Endothelial cell of umbilical vein (primary cell): ENCODE measurements around the gene FARP1. TPM values are rescaled to one million over a fixed set of nuclear protein-coding genes. Genes with fewer than 3 reads are reported as not detected.

Experiments used
- BruUV-seq: library from RNA; stranded (reverse); fragments of 400-500 nt; replicated peaks from 2 replicates; lab custom pipeline; 2021; lab: Mats Ljungman, UMichigan
- CTCF ChIA-PET: fragments of 300-600, 350-600 bp; sonication (Branson Sonifier 250); formaldehyde crosslinking; loops from one replicate; lab custom pipeline; 2021; ENCODE audit warnings: antibody characterized with exemption, inconsistent platforms; lab: Charles Lee
- POLR2A ChIA-PET: fragments of 300-600, 350-600 bp; sonication (Branson Sonifier 250); formaldehyde crosslinking; loops from one replicate; lab custom pipeline; 2021; ENCODE audit warnings: antibody characterized with exemption, inconsistent platforms; lab: Charles Lee
- DNase-seq: peaks from one replicate; pipeline ENCODE4 v3.0.0-alpha.2; 2011; ENCODE audit warnings: low read depth, low spot score
- FAIRE-seq: peaks from 2 replicates; lab custom pipeline; 2011; peaks lifted over from hg19 to GRCh38; lab: Jason Lieb, UNC
- H2AFZ ChIP-seq: 2 replicates; pipeline ENCODE4 v1.6.0; 2012; ENCODE audit warnings: low read depth, low read length, control low read depth, inconsistent platforms
- H3K27ac ChIP-seq: 2 replicates; pipeline ENCODE4 v1.5.1; 2011; ENCODE audit warnings: low read depth, mild to moderate bottlenecking, control low read depth, low read length, moderate library complexity; ENCODE audit not compliant: insufficient read depth
- H3K27me3 ChIP-seq, 2 experiments: 2 replicates each; pipeline versions ENCODE4 v1.6.0 to v1.6.1; 2011; ENCODE audit warnings: low read length in 2 of 2, mixed read lengths in 1 of 2; ENCODE audit not compliant: control insufficient read depth in 2 of 2, insufficient read depth in 2 of 2
- H3K36me3 ChIP-seq, 2 experiments: 2 replicates in 1 of 2; 3 replicates in 1 of 2; pipeline ENCODE4 v1.5.1; 2011; ENCODE audit warnings: low read length in 2 of 2, mild to moderate bottlenecking in 1 of 2, moderate library complexity in 1 of 2; ENCODE audit not compliant: control insufficient read depth in 2 of 2, insufficient read depth in 2 of 2; ENCODE audit errors: extremely low read depth in 1 of 2
- H3K4me1 ChIP-seq: 3 replicates; pipeline ENCODE4 v1.5.1; 2011; ENCODE audit warnings: mild to moderate bottlenecking, low read length; ENCODE audit not compliant: control insufficient read depth, insufficient read depth; ENCODE audit errors: extremely low read depth
- H3K4me2 ChIP-seq: 2 replicates; pipeline ENCODE4 v1.6.1; 2011; ENCODE audit warnings: low read length, control low read depth, mixed read lengths; ENCODE audit not compliant: insufficient read depth
- H3K4me3 ChIP-seq, 3 experiments: fragments of 200-600 bp in 1 of 3; sonication (generic), shearing (Covaris generic) in 1 of 3; replicated peaks in 1 of 3; 2 replicates each; pipeline ENCODE4 v1.5.1; 2011 to 2016; ENCODE audit warnings: control low read depth in 3 of 3, low read length in 3 of 3, mild to moderate bottlenecking in 2 of 3, inconsistent platforms in 1 of 3, low read depth in 1 of 3, moderate library complexity in 1 of 3; ENCODE audit not compliant: insufficient read depth in 1 of 3
- H3K79me2 ChIP-seq: 2 replicates; pipeline ENCODE4 v1.6.0; 2012; ENCODE audit warnings: low read length, inconsistent platforms; ENCODE audit not compliant: control insufficient read depth, insufficient read depth
- H3K9ac ChIP-seq: replicated peaks from 2 replicates; pipeline ENCODE3; 2011; ENCODE audit warnings: low read length, control low read depth; ENCODE audit not compliant: insufficient read depth; ENCODE audit errors: extremely low read depth
- H3K9me1 ChIP-seq: replicated peaks from 3 replicates; pipeline ENCODE4 v1.6.0; 2011; ENCODE audit warnings: mild to moderate bottlenecking, low read length; ENCODE audit not compliant: control insufficient read depth, insufficient read depth; ENCODE audit errors: extremely low read depth
- H3K9me3 ChIP-seq: replicated peaks from 2 replicates; pipeline ENCODE4 v1.5.1; 2012; ENCODE audit warnings: low read length, inconsistent platforms; ENCODE audit not compliant: control insufficient read depth, insufficient read depth
- H4K20me1 ChIP-seq: replicated peaks from 2 replicates; pipeline ENCODE3; 2011; ENCODE audit warnings: mild to moderate bottlenecking, low read length; ENCODE audit not compliant: control insufficient read depth, insufficient read depth; ENCODE audit errors: extremely low read depth
- CTCF ChIP-seq, 2 donors: IDR thresholded peaks; 1 replicate in 1 of 2; 2 replicates in 1 of 2; pipeline ENCODE4 v1.5.1; 2011; ENCODE audit warnings: low read length in 2 of 2, mild to moderate bottlenecking in 2 of 2, moderate library complexity in 2 of 2, control low read depth in 1 of 2, inconsistent platforms in 1 of 2, low read depth in 1 of 2; ENCODE audit not compliant: insufficient read depth in 1 of 2; ENCODE audit errors: extremely low read depth in 1 of 2
- EZH2 ChIP-seq: IDR thresholded peaks from 2 replicates; pipeline ENCODE4 v1.6.1; 2012; ENCODE audit warnings: borderline replicate concordance, low read depth, mild to moderate bottlenecking, moderate library complexity, low read length, inconsistent platforms; ENCODE audit not compliant: severe bottlenecking
- FOS ChIP-seq: IDR thresholded peaks from 2 replicates; pipeline ENCODE4 v1.6.1; 2011; ENCODE audit warnings: mild to moderate bottlenecking, low read length, moderate library complexity, borderline replicate concordance; ENCODE audit not compliant: insufficient read depth
- GATA2 ChIP-seq: IDR thresholded peaks from 2 replicates; pipeline ENCODE4 v1.7.0; 2011; ENCODE audit warnings: low read depth, mild to moderate bottlenecking, moderate library complexity, mixed read lengths, low read length; ENCODE audit not compliant: insufficient read length, insufficient read depth
- JUN ChIP-seq: IDR thresholded peaks from 2 replicates; pipeline ENCODE4 v1.6.1; 2011; ENCODE audit warnings: borderline replicate concordance, low read depth; ENCODE audit not compliant: insufficient read length, insufficient read depth
- MAX ChIP-seq: IDR thresholded peaks from 2 replicates; pipeline ENCODE4 v1.6.1; 2011; ENCODE audit not compliant: insufficient read depth, insufficient read length
- MYC ChIP-seq: IDR thresholded peaks from one replicate; pipeline ENCODE4 v1.6.1; 2011; ENCODE audit warnings: mild to moderate bottlenecking, low read depth, low read length
- POLR2A ChIP-seq: IDR thresholded peaks from 2 replicates; pipeline ENCODE4 v1.6.1; 2012; ENCODE audit warnings: low read depth, mild to moderate bottlenecking, control low read depth, low read length
- POLR2AphosphoS5 ChIP-seq: IDR thresholded peaks from 2 replicates; pipeline ENCODE4 v1.6.1; 2012; ENCODE audit warnings: low read depth, mild to moderate bottlenecking, control low read depth, low read length, moderate library complexity; ENCODE audit not compliant: insufficient read depth
- dilution Hi-C: fragments of 300-500 bp; cut with MboI; formaldehyde crosslinking; loops from one replicate; pipeline ENCODE4 v1.15.0; 2019; ENCODE audit warnings: low sequenced_read_pairs; ENCODE audit not compliant: extremely low pct_ligation_motif_present
- intact Hi-C: fragments of 100-400 bp; cut with micrococcal nuclease; formaldehyde crosslinking; loops from one replicate; pipeline ENCODE4 v1.10.0; 2022
- polyA plus RNA-seq, 4 experiments: library from polyadenylated mRNA; depleted of rRNA in 3 of 4; stranded (reverse) in 3 of 4; unstranded in 1 of 4; fragments of >200 nt; gene quantifications; 2 replicates each; pipeline versions ENCODE4 v1.2.1 to v1.2.3, GENCODE V29; 2011 to 2012; ENCODE audit warnings: missing spikeins in 1 of 4
- total RNA-seq: library from RNA; stranded (reverse); gene quantifications from 2 replicates; pipeline ENCODE4 v1.2.3, GENCODE V29; 2021

FARP1 gene
- total and polyA plus RNA-seq, 2 donors (not counting 3 experiments of a cell fraction or from before 2014, with no cell fraction given) = 19.0 to 77.7 TPM

- Histone ChIP-seq H3K27me3 (no peaks in the 10 kb centered on the region), H3K36me3 (peaks cover 0 to 4% of the 10 kb centered on the region in 2 experiments), H3K79me2 (peaks cover 73% of the 10 kb centered on the region), H3K9me1 (no peaks in the 10 kb centered on the region), H3K4me2 (no peak overlapping the region), H3K9me3 (no peaks in the 10 kb centered on the region), H3K4me1 (peaks cover 58% of the 10 kb centered on the region), H4K20me1 (no peaks in the 10 kb centered on the region), H2AFZ (no peak overlapping the region), H3K4me3 (no peak overlapping the region), H3K9ac (no peak overlapping the region), H3K27ac (no peak overlapping the region)
- ChIA-PET POLR2A (no interaction called here), CTCF (interaction anchor here (1.4 to 1.5 kb wide), 3 partner anchors 16 to 118 kb away, joined by 3 to 5 read pairs (median 4); no protein-coding TSS in a partner anchor)
- dilution Hi-C loops = no loop called here
- FAIRE-seq (no peak), DNase-seq (no peak)
- TF ChIP-seq EZH2 = no peak
- TF ChIP-seq JUN = no peak
- no peak for TF ChIP-seq GATA2
- TF ChIP-seq CTCF (IDR thresholded peaks at IDR 0.05; ENCODE audit: extremely low read depth in 1 of 2, insufficient read depth in 1 of 2, low read depth in 1 of 2, low read length in 2 of 2) = no peak
- no peak for TF ChIP-seq POLR2A
- no peak for TF ChIP-seq POLR2AphosphoS5
- no peak for TF ChIP-seq FOS
- TF ChIP-seq MYC = no peak
- TF ChIP-seq MAX = no peak
- intact Hi-C loops = no loop called here
- no TSS peak for BruUV-seq
Observed at GRCh38 chr13:98479496-98480003, 336.7 kb downstream of the FARP1 start.
